Lower leg skin (tissue), 4 donors: ENCODE measurements around the gene CREBL2. TPM values are rescaled to one million over a fixed set of nuclear protein-coding genes. Genes with fewer than 3 reads are reported as not detected.

Experiments used
- DNase-seq, 2 donors: peaks; one replicate each; pipeline ENCODE4 v3.0.0-alpha.2; 2019; ENCODE audit warnings: low spot score in 2 of 2
- H3K4me3 ChIP-seq: fragments of 200-600 bp; sonication (generic); 2 replicates; pipeline ENCODE4 v1.5.1; 2017; ENCODE audit warnings: mild to moderate bottlenecking, low read depth; ENCODE audit not compliant: poor library complexity, severe bottlenecking
- POLR2A ChIP-seq, 2 donors: fragments of 450-650 bp; IDR thresholded peaks; one replicate each; pipeline ENCODE4 v1.6.1; 2016 to 2017; ENCODE audit warnings: antibody characterized with exemption in 2 of 2, mild to moderate bottlenecking in 1 of 2, moderate library complexity in 1 of 2
- WGBS, 2 donors: methylation state at CpG; one replicate each; pipeline ENCODE4 v1.1.5; 2018; 5-methylcytosine and 5-hydroxymethylcytosine counted together
- intact Hi-C: fragments of 100-400 bp; cut with DNase I; formaldehyde crosslinking; loops from one replicate; pipeline ENCODE4 v1.15.0; 2023; ENCODE audit warnings: low total_unique reads
- total RNA-seq, 4 donors: library from RNA; depleted of rRNA; stranded (reverse); fragments of >200 nt; gene quantifications; one replicate each; pipeline ENCODE4 v1.1.0, GENCODE V29; 2016
- TF ChIP-seq, protein P1 (sequence below), 3 donors: fragments of 450-650 bp; IDR thresholded peaks; one replicate each; pipeline ENCODE4 v1.5.1; 2016; ENCODE audit warnings: antibody characterized with exemption in 3 of 3, mild to moderate bottlenecking in 3 of 3, moderate library complexity in 2 of 3

CREBL2 gene
- total RNA-seq, 4 donors from 2014 or later, result 36.1 to 47.0 (median 44.5) TPM

DNA sequence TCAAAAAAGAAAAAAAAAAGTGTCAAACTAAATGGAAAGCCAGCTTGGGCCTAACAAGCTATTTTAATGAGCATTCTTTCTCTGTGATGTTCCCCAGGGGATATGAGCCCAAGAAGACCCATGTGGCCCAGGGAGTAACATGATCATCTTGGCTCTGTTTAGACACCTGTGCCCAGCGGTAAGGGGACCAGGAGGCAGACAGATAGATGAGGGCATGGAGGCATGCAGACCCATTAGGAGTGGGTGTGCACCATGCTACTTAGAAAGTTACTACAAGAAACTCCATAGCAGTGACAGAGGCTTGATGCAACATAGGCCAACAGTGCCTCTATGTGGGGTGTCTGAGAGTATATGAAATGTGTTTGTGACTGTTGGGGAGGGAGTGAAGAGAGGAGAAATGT is 3.1 kb upstream of the CREBL2 start:
- H3K4me3 ChIP-seq, result no peak overlapping the region
- intact Hi-C loops, result no loop called here
- no peak for TF ChIP-seq POLR2A (IDR thresholded peaks at IDR 0.05)
- TF ChIP-seq, protein P1, sequence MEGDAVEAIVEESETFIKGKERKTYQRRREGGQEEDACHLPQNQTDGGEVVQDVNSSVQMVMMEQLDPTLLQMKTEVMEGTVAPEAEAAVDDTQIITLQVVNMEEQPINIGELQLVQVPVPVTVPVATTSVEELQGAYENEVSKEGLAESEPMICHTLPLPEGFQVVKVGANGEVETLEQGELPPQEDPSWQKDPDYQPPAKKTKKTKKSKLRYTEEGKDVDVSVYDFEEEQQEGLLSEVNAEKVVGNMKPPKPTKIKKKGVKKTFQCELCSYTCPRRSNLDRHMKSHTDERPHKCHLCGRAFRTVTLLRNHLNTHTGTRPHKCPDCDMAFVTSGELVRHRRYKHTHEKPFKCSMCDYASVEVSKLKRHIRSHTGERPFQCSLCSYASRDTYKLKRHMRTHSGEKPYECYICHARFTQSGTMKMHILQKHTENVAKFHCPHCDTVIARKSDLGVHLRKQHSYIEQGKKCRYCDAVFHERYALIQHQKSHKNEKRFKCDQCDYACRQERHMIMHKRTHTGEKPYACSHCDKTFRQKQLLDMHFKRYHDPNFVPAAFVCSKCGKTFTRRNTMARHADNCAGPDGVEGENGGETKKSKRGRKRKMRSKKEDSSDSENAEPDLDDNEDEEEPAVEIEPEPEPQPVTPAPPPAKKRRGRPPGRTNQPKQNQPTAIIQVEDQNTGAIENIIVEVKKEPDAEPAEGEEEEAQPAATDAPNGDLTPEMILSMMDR (IDR thresholded peaks at IDR 0.05), result no peak
- 87 to 100% methylated on average over 1 of the region's 1 CpG for WGBS, 2 donors
- DNase-seq, result no peak

DNA sequence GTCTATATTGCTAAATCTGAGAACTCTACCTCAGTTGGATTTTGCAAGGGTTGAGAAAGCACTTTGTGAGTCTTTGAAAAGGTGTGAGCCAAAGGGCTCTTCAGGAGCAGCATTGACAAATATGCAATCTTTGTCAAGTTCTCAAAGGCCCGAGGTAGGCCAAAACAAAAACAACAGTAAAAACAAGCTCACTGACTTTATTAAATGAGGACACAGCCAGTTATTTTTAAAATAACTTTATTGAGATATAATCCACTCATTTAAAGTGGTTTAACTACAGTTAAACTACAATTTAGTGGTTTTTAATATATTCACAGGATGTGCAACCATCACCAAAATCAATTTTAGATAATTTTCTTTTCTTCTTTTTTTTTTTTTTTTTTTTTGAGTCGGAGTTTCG is 2.0 kb upstream of the CREBL2 start:
- H3K4me3 ChIP-seq, result no peak overlapping the region
- TF ChIP-seq, protein P1 (IDR thresholded peaks at IDR 0.05), result no peak
- TF ChIP-seq POLR2A (IDR thresholded peaks at IDR 0.05), result no peak
- intact Hi-C loops, result no loop called here
- 87 to 88% methylated on average over 3 of the region's 3 CpGs for WGBS, 2 donors
- DNase-seq, result no peak

DNA sequence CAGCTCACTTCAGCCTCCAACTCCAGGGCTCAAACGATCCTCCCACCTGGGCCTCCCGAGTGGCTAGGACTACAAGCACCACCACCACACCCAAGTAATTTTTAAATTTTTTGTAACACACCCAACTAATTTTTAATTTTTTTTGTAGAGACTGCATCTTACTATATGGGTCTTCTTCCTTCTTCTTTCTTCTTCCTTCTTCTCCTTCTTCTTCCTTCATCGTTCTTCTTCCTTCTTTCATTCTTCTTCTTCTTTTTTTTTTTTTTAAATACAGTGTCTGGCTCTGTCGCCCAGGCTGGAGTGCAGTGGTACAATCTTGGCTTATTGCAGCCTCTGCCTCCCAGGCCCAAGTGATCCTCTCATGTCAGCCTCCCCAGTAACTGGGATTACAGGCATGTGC is 965 bp upstream of the CREBL2 start:
- WGBS, 2 donors, result 88 to 96% methylated on average over 4 of the region's 4 CpGs
- DNase-seq, result no peak
- TF ChIP-seq, protein P1 (IDR thresholded peaks at IDR 0.05), result no peak
- TF ChIP-seq POLR2A (IDR thresholded peaks at IDR 0.05), result no peak
- intact Hi-C loops, result no loop called here
- no peak overlapping the region for H3K4me3 ChIP-seq

GRCh38 chr12:12612358-12612757 is 682 bp downstream of the CREBL2 start:
- 0% methylated on average over 7 of the region's 7 CpGs for WGBS, 2 donors
- no peak for DNase-seq
- intact Hi-C loops, result no loop called here

DNA sequence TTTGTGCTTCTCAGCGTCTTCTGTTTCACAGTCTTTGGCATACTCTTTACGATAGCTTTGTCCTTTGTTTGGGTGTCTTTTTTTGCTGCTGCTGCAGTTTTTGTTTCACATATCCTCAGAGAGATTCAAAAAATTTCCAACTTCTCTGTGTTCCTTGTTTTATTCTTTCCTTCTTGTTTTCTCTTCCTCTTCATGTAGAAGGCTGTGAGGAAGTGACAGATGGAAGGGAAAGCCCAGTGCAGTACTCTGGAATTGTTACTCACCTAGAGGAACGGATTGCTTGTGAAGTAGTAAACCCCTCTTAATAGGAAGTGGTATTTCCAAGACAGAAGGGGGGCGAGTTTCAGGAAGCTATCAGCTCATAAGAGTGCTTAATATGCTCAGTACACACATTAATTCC is 1.7 kb downstream of the CREBL2 start:
- H3K4me3 ChIP-seq, result no peak overlapping the region
- intact Hi-C loops, result no loop called here
- WGBS, 2 donors, result 38 to 47% methylated on average over 4 of the region's 4 CpGs
- TF ChIP-seq POLR2A (IDR thresholded peaks at IDR 0.05), result no peak
- TF ChIP-seq, protein P1 (IDR thresholded peaks at IDR 0.05), result no peak
- no peak for DNase-seq

More at GRCh38 chr12:12612358-12612757, 682 bp downstream of the CREBL2 start:
- H3K4me3 ChIP-seq, result peak overlapping the region; percentile 59
- TF ChIP-seq, protein P1 (IDR thresholded peaks at IDR 0.05), result no peak
- TF ChIP-seq POLR2A (IDR thresholded peaks at IDR 0.05), result no peak

DNA sequence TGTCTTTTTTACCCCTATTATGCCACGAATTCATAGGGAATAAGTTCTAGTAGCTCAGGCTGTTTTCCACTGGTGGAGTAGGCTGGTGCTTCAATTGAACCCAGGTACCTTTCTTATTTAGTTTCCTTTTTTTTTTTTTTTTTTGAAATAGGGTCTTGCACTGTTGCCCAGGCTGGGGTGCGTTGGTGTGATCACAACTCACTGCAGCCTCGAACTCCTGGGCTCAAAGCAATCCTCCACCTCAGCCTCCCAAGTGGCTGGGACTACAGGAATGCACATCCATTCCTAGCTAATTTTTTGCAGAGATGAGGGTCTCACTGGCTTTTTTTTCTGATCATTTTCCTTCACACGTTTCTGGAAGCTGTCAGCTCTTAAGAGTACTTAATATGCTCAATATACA is 2.7 kb downstream of the CREBL2 start:
- intact Hi-C loops, result no loop called here
- 80 to 83% methylated on average over 4 of the region's 4 CpGs for WGBS, 2 donors
- no peak for DNase-seq
- H3K4me3 ChIP-seq, result no peak overlapping the region
- TF ChIP-seq, protein P1 (IDR thresholded peaks at IDR 0.05), result no peak
- TF ChIP-seq POLR2A (IDR thresholded peaks at IDR 0.05), result no peak
